Colon (tissue), 2 donors: Measurements from ENCODE around the gene CAMK2B.

Source experiments
- FAIRE-seq: peaks from 2 replicates; lab custom pipeline; 2012; peaks lifted over from hg19 to GRCh38; lab: Jason Lieb, UNC
- donor health status: control.
- donor health status: control.

Gene CAMK2B

GRCh38 chr7:44325201-44325671 is at the start of gene CAMK2B:
Gene CAMK2B (minus strand): TSS chr7:44325594. CDS start chr7:44325421, 173 bp downstream.
- no peak for FAIRE-seq

- no peak for FAIRE-seq
These were observed 48.8 kb upstream of the CAMK2B start for GRCh38 chr7:44374007-44374763.

GRCh38 chr7:44373418-44373740 is 48.0 kb upstream of the CAMK2B start:
- FAIRE-seq = no peak

GRCh38 chr7:44372560-44373417 is 47.4 kb upstream of the CAMK2B start:
- FAIRE-seq = no peak

GRCh38 chr7:44368885-44369284 is 43.5 kb upstream of the CAMK2B start:
- no peak for FAIRE-seq

GRCh38 chr7:44368455-44368854 is 43.1 kb upstream of the CAMK2B start:
- FAIRE-seq = no peak

GRCh38 chr7:44367475-44368043 is 42.2 kb upstream of the CAMK2B start:
- no peak for FAIRE-seq

GRCh38 chr7:44366986-44367385 is 41.6 kb upstream of the CAMK2B start:
- no peak for FAIRE-seq

- no peak for FAIRE-seq
These were observed 28.3 kb upstream of the CAMK2B start for GRCh38 chr7:44353668-44354067.

GRCh38 chr7:44348851-44349781 is 23.7 kb upstream of the CAMK2B start:
- no peak for FAIRE-seq

GRCh38 chr7:44348300-44348699 is 22.9 kb upstream of the CAMK2B start:
- FAIRE-seq = no peak

GRCh38 chr7:44347546-44348114 is 22.2 kb upstream of the CAMK2B start:
- no peak for FAIRE-seq

- FAIRE-seq = no peak
These were observed 20.7 kb upstream of the CAMK2B start for GRCh38 chr7:44346063-44346462.

- no peak for FAIRE-seq
These were observed 16.0 kb upstream of the CAMK2B start for GRCh38 chr7:44341401-44341800.

GRCh38 chr7:44338600-44338999 is 13.2 kb upstream of the CAMK2B start:
- no peak for FAIRE-seq

- FAIRE-seq = no peak
These were observed 11.1 kb upstream of the CAMK2B start for GRCh38 chr7:44336491-44336890.

- no peak for FAIRE-seq
These were observed 9.8 kb upstream of the CAMK2B start for GRCh38 chr7:44335184-44335583.

GRCh38 chr7:44334734-44335097 is 9.3 kb upstream of the CAMK2B start:
- FAIRE-seq = no peak

GRCh38 chr7:44333911-44334733 is 8.7 kb upstream of the CAMK2B start:
- no peak for FAIRE-seq

GRCh38 chr7:44331682-44332081 is 6.3 kb upstream of the CAMK2B start:
- no peak for FAIRE-seq

- FAIRE-seq = no peak
These were observed 4.9 kb upstream of the CAMK2B start for GRCh38 chr7:44330331-44330730.
